Mammary epithelial cell (primary cell): Measurements from ENCODE around the gene MOB3B.

ENCODE experiments used
- EZH2 ChIP-seq: IDR thresholded peaks from 2 replicates; pipeline ENCODE4 v1.6.1; 2012; ENCODE audit warnings: low read length, inconsistent platforms, borderline replicate concordance
- TF ChIP-seq, protein P1 (sequence below), 2 donors: IDR thresholded peaks in 1 of 2; conservative IDR thresholded peaks in 1 of 2; 2 replicates each; pipeline ENCODE4 v1.5.1; 2011 to 2012; ENCODE audit warnings: inconsistent platforms in 2 of 2, low read length in 2 of 2, mild to moderate bottlenecking in 2 of 2, control low read depth in 1 of 2, low read depth in 1 of 2; ENCODE audit not compliant: insufficient read depth in 1 of 2; ENCODE audit errors: extremely low read depth in 1 of 2

DNA sequence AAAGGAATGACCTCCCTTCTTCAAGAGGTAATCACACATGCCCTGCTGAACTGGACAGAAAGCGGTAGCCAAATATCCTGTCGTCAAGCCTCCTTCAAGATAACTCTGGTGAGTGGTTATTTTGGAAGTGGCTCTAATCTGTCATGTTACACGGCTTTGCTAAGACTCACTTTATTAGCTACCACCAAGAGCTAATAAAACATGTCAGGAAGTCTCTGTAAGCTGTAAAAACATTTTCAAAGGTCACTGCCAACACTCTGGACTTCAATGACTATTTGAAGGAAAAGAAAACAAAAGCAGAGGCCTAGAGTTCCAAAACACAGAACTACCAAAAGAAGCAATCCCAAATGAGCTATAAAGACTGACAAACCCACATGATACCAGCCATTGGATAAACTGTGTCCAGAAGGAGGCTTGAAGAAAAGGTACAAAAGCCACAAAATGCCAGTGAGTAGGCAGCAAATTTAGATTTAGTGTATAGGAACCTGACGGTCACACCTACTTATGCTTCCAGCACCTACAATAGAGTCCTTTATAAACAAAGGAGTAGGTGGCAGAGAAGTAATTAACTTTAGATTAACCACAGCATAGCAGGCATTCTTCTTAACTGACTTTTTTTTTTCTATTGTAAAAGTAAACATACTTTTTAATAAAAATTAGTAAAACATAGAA lies 135.3 kb downstream of the MOB3B start:
- TF ChIP-seq, protein P1, sequence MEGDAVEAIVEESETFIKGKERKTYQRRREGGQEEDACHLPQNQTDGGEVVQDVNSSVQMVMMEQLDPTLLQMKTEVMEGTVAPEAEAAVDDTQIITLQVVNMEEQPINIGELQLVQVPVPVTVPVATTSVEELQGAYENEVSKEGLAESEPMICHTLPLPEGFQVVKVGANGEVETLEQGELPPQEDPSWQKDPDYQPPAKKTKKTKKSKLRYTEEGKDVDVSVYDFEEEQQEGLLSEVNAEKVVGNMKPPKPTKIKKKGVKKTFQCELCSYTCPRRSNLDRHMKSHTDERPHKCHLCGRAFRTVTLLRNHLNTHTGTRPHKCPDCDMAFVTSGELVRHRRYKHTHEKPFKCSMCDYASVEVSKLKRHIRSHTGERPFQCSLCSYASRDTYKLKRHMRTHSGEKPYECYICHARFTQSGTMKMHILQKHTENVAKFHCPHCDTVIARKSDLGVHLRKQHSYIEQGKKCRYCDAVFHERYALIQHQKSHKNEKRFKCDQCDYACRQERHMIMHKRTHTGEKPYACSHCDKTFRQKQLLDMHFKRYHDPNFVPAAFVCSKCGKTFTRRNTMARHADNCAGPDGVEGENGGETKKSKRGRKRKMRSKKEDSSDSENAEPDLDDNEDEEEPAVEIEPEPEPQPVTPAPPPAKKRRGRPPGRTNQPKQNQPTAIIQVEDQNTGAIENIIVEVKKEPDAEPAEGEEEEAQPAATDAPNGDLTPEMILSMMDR (conservative IDR thresholded peaks at IDR 0.05 in 1 of 2, IDR thresholded peaks at IDR 0.05 in 1 of 2; ENCODE audit: extremely low read depth in 1 of 2, insufficient read depth in 1 of 2, low read depth in 1 of 2, low read length in 2 of 2): no peak
- TF ChIP-seq EZH2: no peak
